Cardiac fibroblast (primary cell): ENCODE results near the gene TBC1D8.
A peak's percentile ranks its signal among the peaks of the same experiment; 100 is the strongest.

Source experiments
- DNase-seq, 2 donors: peaks; one replicate each; pipeline versions ENCODE4 v3.0.0 to v3.0.0-alpha.2; 2010; ENCODE audit warnings: low read depth in 2 of 2
- H3K4me3 ChIP-seq, 2 donors: replicated peaks in 1 of 2; 1 replicate in 1 of 2; 2 replicates in 1 of 2; pipeline ENCODE4 v1.5.1; 2011; ENCODE audit warnings: low read depth in 2 of 2, low read length in 2 of 2, mild to moderate bottlenecking in 2 of 2, moderate library complexity in 1 of 2
- CTCF ChIP-seq: IDR thresholded peaks from one replicate; pipeline ENCODE4 v1.5.1; 2011; ENCODE audit warnings: low read depth, mild to moderate bottlenecking, low read length, inconsistent platforms

Gene TBC1D8

GRCh38 chr2:101125808-101126207, 25.4 kb downstream of the TBC1D8 start:
- DNase-seq, result no peak
- no peak for TF ChIP-seq CTCF
- H3K4me3 ChIP-seq, result no peak overlapping the region

GRCh38 chr2:101125374-101125773, 25.8 kb downstream of the TBC1D8 start:
- TF ChIP-seq CTCF, result no peak
- H3K4me3 ChIP-seq, result no peak overlapping the region
- peak; percentile 60 to 63 for DNase-seq

- TF ChIP-seq CTCF, result no peak
- peak; percentile 79 to 96 for DNase-seq
- H3K4me3 ChIP-seq, result peak overlapping the region in 1 of 2 donors; percentile 18
Observed at GRCh38 chr2:101124643-101125366, 26.4 kb downstream of the TBC1D8 start.

GRCh38 chr2:101123795-101124471, 27.2 kb downstream of the TBC1D8 start:
- no peak overlapping the region for H3K4me3 ChIP-seq
- peak in 1 of 2 donors; percentile 61 for DNase-seq
- TF ChIP-seq CTCF, result no peak

GRCh38 chr2:101121174-101121573, 30.0 kb downstream of the TBC1D8 start:
- no peak overlapping the region for H3K4me3 ChIP-seq
- DNase-seq, result no peak
- TF ChIP-seq CTCF, result no peak

GRCh38 chr2:101120124-101120996, 30.8 kb downstream of the TBC1D8 start:
- H3K4me3 ChIP-seq, result no peak overlapping the region
- TF ChIP-seq CTCF, result no peak
- peak; percentile 67 to 91 for DNase-seq
